GM18861 (cell line): ENCODE results near the gene SH3RF3.

Source experiments
- ATAC-seq: cut with Tn5 transposase; IDR thresholded peaks from one replicate; pipeline ENCODE4 v1.9.1; 2021; ENCODE audit not compliant: unreplicated experiment

Gene SH3RF3

DNA sequence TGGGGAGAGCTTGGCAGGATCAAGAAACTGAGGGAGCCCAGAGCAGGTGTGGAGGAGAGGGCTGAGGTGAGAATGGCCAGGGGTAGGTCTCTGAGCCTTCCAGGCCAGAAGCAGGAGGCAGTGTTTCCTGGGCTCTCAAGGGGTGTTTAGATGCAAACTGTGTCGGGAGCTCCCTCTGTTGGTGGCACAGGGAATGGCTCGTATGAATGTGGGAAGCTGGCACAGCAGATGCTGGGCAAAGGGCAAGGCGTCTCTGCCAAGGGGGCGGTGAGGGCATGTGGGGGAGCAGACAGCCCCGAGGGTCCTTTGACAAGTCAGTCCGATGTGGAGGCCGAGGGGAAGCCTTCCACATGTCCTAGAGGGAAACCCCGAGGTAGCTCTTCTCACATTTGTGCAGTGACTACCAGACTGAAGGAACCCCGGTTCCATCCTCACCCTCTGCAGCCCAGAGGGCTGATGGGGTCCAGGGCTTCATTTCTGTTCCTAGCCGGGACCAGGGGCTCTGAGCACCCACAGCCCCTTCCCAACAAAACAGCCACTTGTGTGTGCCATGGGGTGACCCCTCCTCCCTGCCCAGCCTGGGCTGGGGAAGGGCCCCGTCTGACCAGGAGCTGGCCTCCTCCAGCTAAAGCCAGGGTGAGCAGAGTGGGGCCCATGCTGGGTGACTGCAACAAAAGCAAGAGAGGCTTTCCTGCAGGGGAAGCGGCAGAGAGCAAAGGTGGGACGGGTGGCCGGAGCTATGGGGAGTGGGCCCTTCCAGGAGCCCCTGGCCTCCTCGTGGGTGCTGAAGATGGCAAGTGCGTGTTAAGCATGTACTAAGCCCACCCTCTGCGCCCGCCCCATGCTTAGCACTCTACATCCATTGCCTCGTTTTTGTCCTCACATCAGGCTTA lies 381.4 kb downstream of the SH3RF3 start:
- peak; percentile 28 for ATAC-seq

DNA sequence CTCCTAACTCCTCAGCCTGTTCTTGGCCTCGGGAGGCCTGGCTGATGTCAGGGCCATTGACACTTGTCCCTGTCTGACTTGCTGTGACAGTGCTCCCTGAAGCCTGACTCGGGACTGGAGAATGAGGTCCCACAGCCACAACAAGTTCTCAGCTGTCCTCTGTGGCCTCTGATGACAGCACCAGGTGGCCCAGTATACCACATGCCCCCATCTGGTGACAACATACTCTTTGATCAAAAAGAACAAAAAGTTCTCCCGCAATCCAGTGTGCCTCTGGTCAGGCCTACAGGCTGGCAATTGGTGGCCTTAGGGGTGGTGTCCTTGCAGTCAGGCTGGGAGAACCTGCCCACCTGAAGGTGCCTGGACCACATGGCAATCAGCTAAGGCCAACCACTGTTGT lies 382.2 kb downstream of the SH3RF3 start:
- ATAC-seq = no peak

DNA sequence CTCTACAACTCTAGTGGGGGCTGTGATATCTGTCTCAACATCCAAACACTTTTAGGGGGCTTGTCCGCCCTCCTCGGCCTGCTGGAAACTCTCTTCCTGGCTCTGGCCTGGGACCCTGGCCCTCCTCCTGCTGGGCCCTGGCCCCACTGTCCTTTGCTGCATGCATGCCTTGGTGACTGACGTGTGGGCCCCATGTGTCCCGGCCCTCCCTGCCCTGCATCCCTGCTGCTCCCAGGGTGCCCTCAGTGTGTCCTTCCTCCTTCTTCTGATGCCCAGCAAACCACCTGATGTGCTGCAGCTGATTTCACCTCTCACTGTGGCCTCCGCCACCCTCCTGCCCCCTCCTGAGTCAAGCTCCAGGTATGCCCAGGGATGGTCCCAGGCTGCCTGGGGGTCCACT lies 383.1 kb downstream of the SH3RF3 start:
- no peak for ATAC-seq

DNA sequence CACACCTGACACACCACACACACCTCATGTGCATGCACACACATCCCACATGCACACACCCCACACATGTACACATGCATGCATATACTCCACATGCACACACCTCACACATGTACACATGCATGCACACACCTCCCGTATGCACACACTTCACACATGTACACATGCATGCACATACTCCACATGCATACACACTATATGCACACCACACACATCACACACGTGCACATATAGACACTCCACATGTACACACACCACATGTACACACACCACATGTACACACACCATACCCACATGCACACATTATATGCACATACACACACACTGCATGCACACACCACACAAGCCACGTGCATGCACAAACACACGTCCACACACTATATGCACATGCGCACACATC lies 384.2 kb downstream of the SH3RF3 start:
- no peak for ATAC-seq

DNA sequence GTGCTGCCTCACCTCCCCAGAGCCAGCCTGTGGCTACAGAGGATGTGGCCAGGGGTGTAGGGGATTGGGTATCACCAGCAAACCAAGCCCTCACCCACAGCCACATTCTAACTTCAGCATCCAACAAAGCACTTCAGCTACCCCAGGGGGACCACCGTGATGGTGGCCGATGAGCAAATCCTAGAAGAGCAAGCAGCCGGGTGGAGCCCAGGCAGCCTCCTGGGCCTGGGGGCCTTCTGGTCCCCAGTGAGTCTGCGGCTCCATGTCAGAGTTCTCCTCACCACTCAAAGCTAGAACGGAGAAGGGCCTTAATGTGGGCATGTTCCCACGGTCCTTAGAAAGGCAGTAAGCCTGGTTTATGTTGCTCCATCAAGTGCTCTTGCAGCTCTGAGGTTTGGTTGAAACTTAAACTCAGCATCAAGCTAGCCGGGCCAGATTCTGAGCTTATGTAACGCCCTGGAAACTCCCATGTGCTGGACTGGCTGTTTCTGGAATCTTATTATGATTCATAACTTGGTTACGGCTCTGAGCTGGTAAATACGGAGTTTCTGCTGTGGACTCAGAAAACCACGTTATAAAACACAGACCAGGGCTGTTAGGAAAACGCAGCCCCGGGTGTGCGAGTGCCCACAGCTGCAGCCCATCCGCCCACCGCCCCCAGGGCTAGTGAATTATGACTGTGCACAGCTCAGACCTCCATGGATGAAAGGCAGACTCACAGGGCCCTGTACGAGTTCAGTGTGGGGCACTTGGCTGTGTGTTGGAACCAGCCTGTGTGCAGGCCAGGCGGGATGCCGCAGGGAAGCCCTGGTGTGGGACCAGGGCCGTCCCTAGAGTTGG lies 385.0 kb downstream of the SH3RF3 start:
- peak; percentile 59 for ATAC-seq

DNA sequence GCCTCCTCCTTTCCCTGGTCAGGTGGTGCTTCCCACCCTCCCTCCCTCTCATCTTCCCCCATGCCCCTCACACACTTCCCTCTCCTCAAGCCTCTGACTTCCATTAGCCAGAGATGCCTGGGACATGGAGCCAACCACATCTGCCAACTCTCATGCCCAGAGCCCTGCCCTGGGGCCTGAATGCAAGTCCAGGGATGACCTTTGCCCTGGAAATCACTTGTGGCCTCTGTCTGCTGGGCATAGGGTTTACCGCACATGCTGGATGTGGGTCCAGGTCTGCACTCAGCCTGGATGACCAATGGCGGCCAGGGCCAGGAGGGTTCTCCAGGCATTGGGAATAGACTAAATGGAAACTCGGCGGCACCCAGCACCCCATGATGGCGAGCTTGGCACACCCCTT lies 385.9 kb downstream of the SH3RF3 start:
- ATAC-seq = no peak

DNA sequence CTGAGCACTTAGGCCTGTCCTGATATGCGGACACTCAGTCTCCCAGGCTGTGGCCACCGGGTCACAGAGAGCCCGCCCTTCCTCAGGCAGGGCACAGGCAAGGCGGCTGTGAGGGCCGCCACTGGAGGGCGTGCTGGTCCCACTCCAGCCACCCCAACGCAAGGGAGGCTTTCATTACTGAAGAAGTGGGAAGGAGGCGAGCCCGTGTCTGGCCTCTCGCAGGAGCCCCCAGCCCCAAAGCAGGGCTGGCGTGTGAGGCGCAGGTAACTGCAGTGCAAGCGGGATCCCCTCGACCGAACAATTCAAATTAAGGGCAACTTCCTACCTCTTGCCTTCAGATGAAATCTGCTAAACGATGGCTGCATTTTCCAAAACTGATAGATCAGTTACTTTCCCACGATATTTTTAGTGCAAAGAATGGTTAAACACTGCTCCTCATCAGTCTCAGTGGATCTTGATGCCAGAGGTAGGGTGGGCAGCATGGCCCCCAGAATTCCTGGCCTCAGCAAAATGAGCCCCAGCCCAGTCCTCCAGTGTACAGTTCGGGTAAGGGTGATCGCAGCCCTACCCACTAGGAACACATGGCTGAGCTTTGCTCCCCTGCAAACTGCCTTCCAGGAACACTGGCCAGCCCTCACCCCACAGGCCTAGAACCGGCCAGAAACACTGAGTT lies 387.6 kb downstream of the SH3RF3 start:
- ATAC-seq = no peak

DNA sequence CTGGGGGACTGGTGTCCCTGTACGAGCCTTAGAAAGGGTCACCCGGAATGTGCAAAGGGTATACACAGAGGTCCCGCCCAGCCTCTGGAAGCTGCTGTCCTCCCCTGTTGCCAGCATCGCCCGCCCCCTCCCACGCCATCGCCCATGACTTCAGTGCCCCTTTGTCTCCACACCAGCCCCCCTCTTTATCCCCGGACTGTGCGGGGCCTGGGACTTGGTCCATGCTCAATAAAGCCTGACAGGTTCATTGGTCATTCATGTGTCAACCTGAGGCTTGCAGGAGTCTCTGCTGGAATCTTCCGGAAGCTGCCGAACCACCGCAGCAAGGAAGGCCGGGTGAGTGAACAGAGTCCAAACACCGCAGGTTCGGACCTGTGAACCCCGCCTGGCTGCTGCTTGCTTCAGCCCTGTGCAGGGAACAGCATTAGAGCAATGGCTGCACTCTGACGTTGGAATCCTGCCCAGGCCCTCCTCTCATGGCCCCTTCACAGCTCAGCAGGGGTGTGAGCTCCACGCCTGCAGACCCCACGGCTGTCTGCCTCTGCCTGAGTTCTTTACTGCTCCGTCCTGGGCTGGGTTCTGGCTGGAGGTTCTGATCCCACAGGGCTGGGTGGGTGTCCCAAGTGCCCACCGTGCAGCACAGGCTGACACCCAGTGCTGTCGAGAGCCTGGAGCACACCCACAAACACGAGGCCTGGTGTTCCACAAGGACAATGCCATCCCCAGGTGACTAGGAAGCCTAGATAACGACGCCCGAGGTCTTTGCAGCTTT lies 388.3 kb downstream of the SH3RF3 start:
- no peak for ATAC-seq

DNA sequence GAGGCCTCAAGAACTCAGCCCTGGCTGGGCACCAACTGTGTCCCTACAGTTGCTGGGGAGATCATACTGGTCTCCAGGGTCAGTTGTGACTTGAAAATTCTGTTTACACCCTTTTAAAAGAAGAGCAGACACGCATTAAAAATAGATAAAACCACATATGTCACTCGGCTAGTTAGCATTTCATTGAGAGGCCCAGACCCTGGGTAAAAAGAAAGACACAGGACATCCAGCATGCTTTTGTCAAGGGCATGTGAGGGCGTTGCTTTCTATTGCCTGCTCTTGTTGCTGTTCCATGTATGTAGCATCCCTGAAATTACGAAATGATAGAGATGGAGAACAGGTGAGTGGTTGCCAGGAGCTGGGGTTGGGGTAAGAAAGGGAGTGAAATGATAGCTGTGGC lies 390.5 kb downstream of the SH3RF3 start:
- no peak for ATAC-seq

DNA sequence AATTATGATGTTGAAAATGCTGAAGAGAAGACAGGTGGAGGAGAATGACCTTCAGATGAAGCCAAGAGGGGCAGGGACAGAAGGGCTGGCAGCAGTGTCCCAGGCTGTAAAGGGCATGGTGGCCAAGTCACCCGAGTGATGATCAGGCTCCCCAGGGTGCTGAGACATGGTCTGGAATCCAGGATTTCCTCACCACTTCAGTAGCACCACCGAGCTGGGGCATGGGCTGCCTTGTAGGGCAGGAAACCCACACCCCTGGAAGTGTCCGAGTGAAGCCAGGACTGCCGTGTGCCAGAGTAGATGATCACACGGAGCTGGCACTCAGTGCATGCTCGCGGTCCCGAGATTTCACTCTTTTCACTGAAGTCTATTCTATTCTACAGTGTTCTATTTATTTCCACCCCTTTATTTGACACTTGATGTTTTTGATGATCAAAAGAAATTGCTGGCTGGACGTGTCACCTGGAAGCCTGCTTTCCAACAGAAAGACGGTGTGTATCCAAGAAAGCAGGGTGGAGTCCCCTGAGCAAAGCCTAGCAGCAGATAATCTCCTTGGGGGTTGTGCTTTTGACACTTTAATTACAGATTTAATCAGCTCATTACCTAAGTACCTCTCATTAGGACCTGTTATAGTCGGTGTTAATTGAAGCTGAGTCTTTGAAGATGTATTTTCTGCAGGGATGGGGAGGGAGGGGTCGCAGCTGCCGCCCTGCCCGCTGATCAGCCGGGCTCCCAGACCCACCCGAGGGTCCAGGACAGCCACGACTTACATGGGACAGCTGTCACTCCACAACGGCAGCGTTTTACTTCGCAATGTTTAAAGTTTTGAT lies 392.4 kb downstream of the SH3RF3 start:
- no peak for ATAC-seq

DNA sequence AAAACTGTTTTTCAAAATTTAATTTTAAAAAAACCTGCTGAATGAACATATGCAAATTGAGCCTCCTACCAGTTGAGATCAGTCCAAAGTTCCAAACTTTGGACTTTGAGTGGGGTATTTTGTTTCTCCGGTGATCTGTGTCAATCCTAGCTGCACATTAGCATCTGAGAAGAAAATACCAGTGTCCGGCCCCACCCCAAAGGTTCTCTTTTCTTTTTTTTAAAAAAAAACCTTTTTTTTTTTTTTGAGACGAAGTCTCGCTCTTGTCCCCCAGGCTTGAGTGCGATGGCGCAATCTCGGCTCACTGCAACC lies 393.0 kb downstream of the SH3RF3 start:
- ATAC-seq = no peak

DNA sequence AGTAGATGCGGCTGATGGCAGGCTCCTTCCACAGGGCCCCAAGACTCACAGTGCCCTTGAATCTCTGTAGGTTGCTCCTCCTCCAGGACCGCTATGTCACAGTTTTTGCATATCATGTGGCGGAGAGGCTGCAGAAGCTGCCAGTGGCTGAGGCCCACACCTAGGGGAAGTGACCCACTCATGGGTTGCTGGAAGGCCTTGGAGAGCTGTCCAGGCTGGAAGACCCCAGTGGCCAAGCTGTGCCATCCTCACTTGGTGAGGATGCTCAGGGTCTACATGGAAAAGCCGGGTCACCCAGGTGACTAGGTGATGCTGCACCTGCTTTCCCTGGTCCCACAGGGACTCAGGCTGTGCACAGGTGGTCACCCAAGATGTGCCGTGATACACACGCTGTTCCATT lies 394.1 kb downstream of the SH3RF3 start:
- ATAC-seq = no peak

DNA sequence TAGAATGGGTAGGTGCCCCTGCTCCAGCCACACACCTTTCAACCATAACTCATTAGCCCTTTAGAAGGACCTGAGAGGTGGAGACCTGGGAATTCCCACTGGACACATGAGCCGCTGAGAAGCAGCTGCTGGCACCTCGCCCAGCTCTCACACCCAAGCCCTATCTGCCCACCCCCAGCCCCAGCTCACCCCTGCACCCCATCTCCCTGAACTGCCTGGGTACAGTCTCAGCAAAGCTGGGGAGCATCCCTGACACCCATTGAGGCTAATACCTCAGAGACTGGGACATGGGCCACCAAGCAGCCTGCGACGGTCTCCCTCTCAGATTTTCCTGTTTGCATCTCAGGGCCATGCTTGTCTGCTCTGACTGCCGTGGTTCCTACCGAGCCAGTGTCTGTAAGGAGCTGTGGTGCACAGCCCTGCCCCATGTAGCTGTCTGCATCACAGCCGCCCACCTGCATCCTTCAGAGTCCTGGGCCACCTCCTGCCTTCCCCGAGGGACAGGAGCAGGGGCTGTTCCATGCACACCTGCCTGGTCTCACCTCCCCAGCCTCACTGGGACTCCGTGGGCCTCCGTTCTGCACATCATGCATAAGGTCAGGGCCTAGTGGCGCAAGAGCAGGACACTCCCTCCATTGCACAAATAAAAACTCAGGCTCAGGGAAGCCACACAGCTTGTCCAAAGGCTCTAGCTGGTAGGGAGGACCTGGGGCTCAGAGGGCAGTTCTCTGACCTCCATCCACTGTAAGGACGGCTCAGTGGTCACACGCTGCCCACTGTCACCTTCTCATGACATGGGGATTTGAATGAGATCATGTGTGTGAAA lies 394.7 kb downstream of the SH3RF3 start:
- ATAC-seq = no peak

DNA sequence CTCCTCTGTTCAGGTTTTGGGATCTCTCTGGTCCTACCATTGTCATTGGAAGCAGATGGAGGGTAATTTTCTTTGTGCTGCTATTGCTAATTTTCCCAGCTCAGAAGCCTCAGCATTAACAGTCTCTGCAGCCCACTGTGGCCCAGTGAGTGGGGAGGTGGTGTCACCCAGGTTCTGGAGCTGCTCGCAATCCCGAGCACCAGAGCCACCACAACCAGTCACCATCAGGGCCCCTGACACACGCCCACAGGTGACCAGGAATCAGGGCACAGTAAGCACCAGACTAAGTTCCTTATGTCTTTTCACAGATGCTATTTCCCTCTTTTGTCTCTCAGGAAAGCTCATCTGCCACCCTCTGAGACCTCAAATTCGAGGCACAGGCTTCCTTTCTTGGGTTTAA lies 396.8 kb downstream of the SH3RF3 start:
- ATAC-seq = no peak

DNA sequence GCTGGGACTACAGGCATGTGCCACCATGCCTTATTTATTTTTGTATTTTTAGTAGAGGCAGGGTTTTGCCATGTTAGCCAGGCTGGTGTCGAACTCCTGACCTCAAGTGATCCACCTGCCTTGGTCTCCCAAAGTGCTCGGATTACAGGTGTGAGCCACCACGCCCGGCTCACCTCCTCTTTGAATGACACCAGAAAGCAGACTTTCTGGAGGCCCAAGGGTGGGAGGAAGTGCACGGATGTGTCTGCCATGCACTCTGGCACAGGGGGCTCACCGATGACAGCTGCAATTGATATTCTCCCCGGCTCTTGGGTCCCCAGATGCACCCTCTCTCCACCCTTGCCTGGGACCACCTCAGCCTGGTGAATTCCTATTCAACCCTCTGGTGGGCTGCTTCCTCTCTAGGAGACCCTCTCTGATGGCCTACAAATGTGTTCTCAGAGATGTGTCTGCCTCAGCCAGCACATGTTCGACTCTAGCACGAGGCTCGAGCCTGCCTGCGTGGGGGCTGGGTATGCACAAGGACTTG lies 397.5 kb downstream of the SH3RF3 start:
- ATAC-seq = no peak

DNA sequence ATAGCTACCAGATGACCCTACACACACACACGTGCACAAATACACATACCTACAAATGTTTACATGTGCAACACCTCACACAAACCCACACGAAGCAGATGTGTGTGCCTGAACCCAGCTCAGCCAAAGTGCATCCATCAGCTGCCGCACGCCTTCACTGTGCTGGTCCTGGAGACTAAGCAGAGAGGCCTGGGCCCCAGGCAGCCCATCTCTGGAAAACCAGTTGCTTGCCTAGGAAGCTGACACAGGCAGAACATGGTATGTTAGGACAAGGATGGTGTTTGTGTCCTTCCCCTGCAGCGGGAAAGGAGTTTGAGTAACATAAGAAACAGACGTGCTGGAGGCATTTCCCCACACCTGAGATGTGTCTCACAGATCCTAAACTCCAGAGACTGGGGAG lies 398.1 kb downstream of the SH3RF3 start:
- ATAC-seq = no peak

DNA sequence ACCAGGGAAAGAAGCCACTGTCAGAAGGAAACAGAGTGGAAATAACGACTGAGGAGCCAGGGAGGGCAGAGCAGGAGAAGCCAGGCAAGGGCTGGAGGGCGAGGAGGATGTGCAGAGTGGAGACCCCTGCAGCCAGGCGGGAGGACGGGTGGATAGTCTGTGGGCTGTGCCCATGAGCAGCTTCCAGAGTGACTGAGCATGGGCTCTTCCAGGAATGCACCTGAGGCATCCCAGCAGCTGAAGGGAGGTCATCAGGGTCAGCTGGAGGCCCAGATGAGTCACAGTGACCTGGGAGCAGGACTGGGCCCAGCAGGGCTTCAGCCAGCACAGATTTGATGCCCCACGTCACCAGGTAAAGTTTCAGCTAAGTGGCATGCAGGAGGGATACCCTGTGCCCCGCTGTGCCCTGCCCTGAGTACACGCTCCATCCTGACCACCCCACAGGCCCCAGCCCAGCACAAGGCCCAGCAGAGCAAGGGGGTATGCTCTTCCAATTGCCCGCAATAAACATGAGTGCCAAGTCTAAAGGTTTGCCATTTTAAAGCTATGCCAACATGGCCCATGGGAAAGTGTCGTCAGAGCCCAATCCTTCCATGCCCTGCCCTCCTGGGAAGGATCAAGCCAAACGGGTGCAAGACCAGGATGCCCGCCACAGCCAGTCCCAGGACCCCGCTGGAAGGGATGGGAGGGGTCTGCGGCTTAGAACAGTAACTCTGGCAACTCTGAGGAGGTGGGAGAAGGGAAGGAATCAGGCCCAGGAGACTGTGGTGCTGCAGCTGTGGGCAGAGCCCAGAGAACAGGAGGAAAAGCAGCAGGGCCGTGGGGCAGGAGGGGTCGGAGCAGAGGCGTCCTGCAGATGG lies 399.1 kb downstream of the SH3RF3 start:
- ATAC-seq = no peak
